Testis (tissue), 3 donors: ENCODE data around the gene BLVRB. TPM values are rescaled to one million over a fixed set of nuclear protein-coding genes. Genes with fewer than 3 reads are reported as not detected.
"Not testable (repeated sequence)": the region's sequence is repeated elsewhere in the genome, so short reads cannot be mapped to it uniquely, and the experiment has no call there.

ENCODE experiments used
- DNase-seq: peaks from one replicate; pipeline ENCODE4 v3.0.0-alpha.2; 2019
- H3K27ac ChIP-seq, 2 donors: fragments of 200-600 bp; sonication (generic); one replicate each; pipeline ENCODE4 v1.5.1; 2019
- H3K27me3 ChIP-seq: fragments of 200-600 bp; sonication (generic); one replicate; pipeline ENCODE4 v1.5.1; 2019
- H3K36me3 ChIP-seq: fragments of 200-600 bp; sonication (generic); one replicate; pipeline ENCODE4 v1.5.1; 2017; ENCODE audit warnings: low read depth; ENCODE audit errors: missing control alignments
- H3K4me1 ChIP-seq: fragments of 200-600 bp; sonication (generic); one replicate; pipeline ENCODE4 v1.5.1; 2019
- H3K4me3 ChIP-seq, 2 donors: fragments of 200-600 bp; sonication (generic); one replicate each; pipeline ENCODE4 v1.5.1; 2017 to 2019
- H3K9me3 ChIP-seq: fragments of 200-600 bp; sonication (generic); one replicate; pipeline ENCODE4 v1.5.1; 2017
- CTCF ChIP-seq, 3 experiments: fragments of 450-650 bp in 2 of 3; fragments of 200-600 bp in 1 of 3; sonication (generic) in 1 of 3; IDR thresholded peaks; one replicate each; pipeline ENCODE4 v1.5.1; 2016 to 2019; ENCODE audit warnings: antibody characterized with exemption in 3 of 3, mild to moderate bottlenecking in 2 of 3, moderate library complexity in 1 of 3
- POLR2A ChIP-seq: fragments of 450-650 bp; IDR thresholded peaks from one replicate; pipeline ENCODE4 v1.6.1; 2017; ENCODE audit warnings: antibody characterized with exemption, mild to moderate bottlenecking, moderate library complexity
- WGBS, 2 donors: methylation state at CpG; one replicate each; pipeline ENCODE4 v1.1.5; 2018; 5-methylcytosine and 5-hydroxymethylcytosine counted together
- intact Hi-C: fragments of 100-400 bp; cut with DNase I; formaldehyde crosslinking; loops from one replicate; pipeline ENCODE4 v1.15.1; 2023; ENCODE audit warnings: low total_unique reads
- polyA plus RNA-seq: library from polyadenylated mRNA; stranded (reverse); fragments of 350-450 nt; fragmentation: Illumina TruSeq; extraction: RNeasy Lipid Tissue Mini Kit (QIAGEN cat#74804); gene quantifications from one replicate; pipeline ENCODE4 v1.2.3, GENCODE V29; 2014; ENCODE audit warnings: low read depth, low replicate concordance; ENCODE audit not compliant: insufficient read depth
- total RNA-seq, 2 donors: library from RNA; depleted of rRNA; stranded (reverse); fragments of >200 nt; gene quantifications; one replicate each; pipeline ENCODE4 v1.2.3, GENCODE V29; 2016

BLVRB gene
- total and polyA plus RNA-seq, 3 donors from 2014 or later, result 25.0 to 43.3 (median 36.8) TPM

- H3K27ac ChIP-seq, result no peak overlapping the region
- H3K36me3 ChIP-seq, result no peaks in the 10 kb centered on the region
- H3K4me3 ChIP-seq, result peak overlapping the region in 1 of 2 donors; percentile 23
- TF ChIP-seq CTCF (IDR thresholded peaks at IDR 0.05) (no peak), POLR2A (no peak)
- no peaks in the 10 kb centered on the region for H3K4me1 ChIP-seq
- WGBS, 2 donors, result 56 to 58% methylated on average over 25 of the region's 25 CpGs
- H3K9me3 ChIP-seq, result no peaks in the 10 kb centered on the region
- intact Hi-C loops, result no loop called here
- H3K27me3 ChIP-seq, result no peaks in the 10 kb centered on the region
- DNase-seq, result peak; percentile 28
Measured at GRCh38 chr19:40489882-40490230, 24.3 kb upstream of the BLVRB start.

- no peak for TF ChIP-seq CTCF (IDR thresholded peaks at IDR 0.05)
- no peak for TF ChIP-seq POLR2A
- H3K27me3 ChIP-seq, result no peaks in the 10 kb centered on the region
- H3K4me1 ChIP-seq, result no peaks in the 10 kb centered on the region
- intact Hi-C loops, result no loop called here
- H3K4me3 ChIP-seq, result no peak overlapping the region
- no peaks in the 10 kb centered on the region for H3K36me3 ChIP-seq
- WGBS, 2 donors, result 87 to 98% methylated on average over 3 of the region's 3 CpGs
- no peak overlapping the region for H3K27ac ChIP-seq
- no peaks in the 10 kb centered on the region for H3K9me3 ChIP-seq
- DNase-seq, result no peak
Measured at GRCh38 chr19:40486017-40486416, 20.5 kb upstream of the BLVRB start.

GRCh38 chr19:40475878-40476644 lies 10.5 kb upstream of the BLVRB start:
- H3K36me3 ChIP-seq, H3K4me1 ChIP-seq, DNase-seq, H3K9me3 ChIP-seq, H3K4me3 ChIP-seq, H3K27me3 ChIP-seq, H3K27ac ChIP-seq: not testable (repeated sequence)
- intact Hi-C loops, result loop anchor here (1.0 kb wide), 1 partner anchor 32 kb away; no protein-coding TSS in a partner anchor
- 92 to 97% methylated on average over 15 of the region's 15 CpGs for WGBS, 2 donors

GRCh38 chr19:40474737-40475136 lies 9.2 kb upstream of the BLVRB start:
- DNase-seq, result no peak
- Histone ChIP-seq H3K4me3 (no peak overlapping the region), H3K27me3 (no peaks in the 10 kb centered on the region), H3K9me3 (no peaks in the 10 kb centered on the region), H3K27ac (no peak overlapping the region), H3K4me1 (no peaks in the 10 kb centered on the region), H3K36me3 (no peaks in the 10 kb centered on the region)
- intact Hi-C loops, result no loop called here
- WGBS, 2 donors, result 96 to 100% methylated on average over 4 of the region's 4 CpGs
- TF ChIP-seq CTCF (IDR thresholded peaks at IDR 0.05), result no peak
- TF ChIP-seq POLR2A, result no peak

- DNase-seq, result no peak
- 92 to 95% methylated on average over 13 of the region's 13 CpGs for WGBS, 2 donors
- no peak for TF ChIP-seq CTCF (IDR thresholded peaks at IDR 0.05)
- no peak for TF ChIP-seq POLR2A
- Histone ChIP-seq H3K4me1 (peaks cover 4% of the 10 kb centered on the region), H3K27ac (no peak overlapping the region), H3K9me3 (no peaks in the 10 kb centered on the region), H3K4me3 (no peak overlapping the region), H3K36me3 (no peaks in the 10 kb centered on the region), H3K27me3 (no peaks in the 10 kb centered on the region)
- intact Hi-C loops, result no loop called here
Measured at GRCh38 chr19:40472516-40472915, 7.0 kb upstream of the BLVRB start.
